Measurements from ENCODE around the gene MYT1.
"Not testable (repeated sequence)": the region's sequence is repeated elsewhere in the genome, so short reads cannot be mapped to it uniquely, and the experiment has no call there.

The MYT1 gene

GRCh38 chr20:64185276-64185900 is 21.1 kb downstream of the MYT1 start:
- Histone ChIP-seq H3K36me3 (no peaks in the 10 kb centered on the region), H3K27ac (no peak overlapping the region), H3K27me3 (peaks cover 0 to 18% of the 10 kb centered on the region in 2 donors), H3K9me3 (no peaks in the 10 kb centered on the region), H3K4me3 (no peak overlapping the region), H3K4me1 (no peaks in the 10 kb centered on the region)
- TF ChIP-seq CTCF (IDR thresholded peaks at IDR 0.05): no peak
- DNase-seq: no peak
- intact Hi-C loops (cut with DNase I; ENCODE audit: low total_unique reads): no loop called here

- H3K9me3 ChIP-seq: no peaks in the 10 kb centered on the region
- no peak for DNase-seq
- H3K27ac ChIP-seq: no peak overlapping the region
- H3K4me3 ChIP-seq: no peak overlapping the region
- no peaks in the 10 kb centered on the region for H3K36me3 ChIP-seq
- peaks cover 0 to 15% of the 10 kb centered on the region in 2 donors for H3K27me3 ChIP-seq
- no peak for TF ChIP-seq CTCF (IDR thresholded peaks at IDR 0.05)
- H3K4me1 ChIP-seq: no peaks in the 10 kb centered on the region
- intact Hi-C loops (cut with DNase I; ENCODE audit: low total_unique reads): no loop called here
Observed at GRCh38 chr20:64186071-64186598, 21.9 kb downstream of the MYT1 start.

- H3K4me3 ChIP-seq; intact Hi-C loops (cut with DNase I; ENCODE audit: low total_unique reads); H3K9me3 ChIP-seq; DNase-seq; H3K27ac ChIP-seq; H3K36me3 ChIP-seq; H3K4me1 ChIP-seq: not testable (repeated sequence)
- peaks cover 0 to 26% of the 10 kb centered on the region in 2 donors for H3K27me3 ChIP-seq
Observed at GRCh38 chr20:64187213-64187612, 23.0 kb downstream of the MYT1 start.

GRCh38 chr20:64188091-64188490 is 23.8 kb downstream of the MYT1 start:
- H3K27ac ChIP-seq: no peak overlapping the region
- TF ChIP-seq CTCF (IDR thresholded peaks at IDR 0.05): no peak
- no peaks in the 10 kb centered on the region for H3K36me3 ChIP-seq
- H3K4me1 ChIP-seq: no peaks in the 10 kb centered on the region
- intact Hi-C loops (cut with DNase I; ENCODE audit: low total_unique reads): no loop called here
- peaks cover 0 to 34% of the 10 kb centered on the region in 2 donors for H3K27me3 ChIP-seq
- H3K9me3 ChIP-seq: no peaks in the 10 kb centered on the region
- no peak for DNase-seq
- H3K4me3 ChIP-seq: no peak overlapping the region

GRCh38 chr20:64188682-64189529 is 24.7 kb downstream of the MYT1 start:
- Histone ChIP-seq H3K36me3 (no peaks in the 10 kb centered on the region), H3K27me3 (peaks cover 0 to 39% of the 10 kb centered on the region in 2 donors), H3K27ac (no peak overlapping the region), H3K9me3 (no peaks in the 10 kb centered on the region), H3K4me1 (no peaks in the 10 kb centered on the region), H3K4me3 (no peak overlapping the region)
- DNase-seq: no peak
- intact Hi-C loops (cut with DNase I; ENCODE audit: low total_unique reads): no loop called here
- TF ChIP-seq CTCF (IDR thresholded peaks at IDR 0.05): no peak

GRCh38 chr20:64189530-64189966 is 25.3 kb downstream of the MYT1 start:
- H3K27me3 ChIP-seq: peaks cover 0 to 40% of the 10 kb centered on the region in 2 donors
- no peak for TF ChIP-seq CTCF (IDR thresholded peaks at IDR 0.05)

More at GRCh38 chr20:64189530-64189966, 25.3 kb downstream of the MYT1 start:
- DNase-seq: no peak
- Histone ChIP-seq H3K4me1 (no peaks in the 10 kb centered on the region), H3K4me3 (no peak overlapping the region), H3K36me3 (no peaks in the 10 kb centered on the region), H3K27ac (no peak overlapping the region), H3K9me3 (no peaks in the 10 kb centered on the region)
- intact Hi-C loops (cut with DNase I; ENCODE audit: low total_unique reads): no loop called here

Measured in tibial artery (tissue), 4 donors.